Spleen (tissue), 7 donors: ENCODE data around the gene UST.

Experiments
- POLR2A ChIP-seq, 3 donors: fragments of 450-650 bp; IDR thresholded peaks; one replicate each; pipeline ENCODE4 v1.5.1; 2017; ENCODE audit warnings: antibody characterized with exemption in 3 of 3, mild to moderate bottlenecking in 1 of 3
- POLR2AphosphoS5 ChIP-seq, 3 donors: sonication (generic); formaldehyde crosslinking; IDR thresholded peaks; one replicate each; pipeline ENCODE4 v1.5.1; 2017; ENCODE audit warnings: antibody characterized with exemption in 3 of 3
- TF ChIP-seq, protein P1 (sequence below), 11 experiments: fragments of 200-600 bp in 7 of 11; fragments of 450-650 bp in 4 of 11; sonication (generic) in 4 of 11; IDR thresholded peaks in 8 of 11; conservative IDR thresholded peaks in 3 of 11; 1 replicate in 7 of 11; 2 replicates in 4 of 11; pipeline versions ENCODE4 v1.4.0 to v1.8.0; 2016 to 2021; ENCODE audit warnings: antibody characterized with exemption in 11 of 11, inconsistent platforms in 4 of 11, mild to moderate bottlenecking in 1 of 11
- donor health status: DM: no; HTN: no; CAD: no; lungs with moderate emphysema.
- donor health status: DM: no; HTN: no; CAD: no.
- donor health status: DM: no; HTN: no; CAD: no.

DNA sequence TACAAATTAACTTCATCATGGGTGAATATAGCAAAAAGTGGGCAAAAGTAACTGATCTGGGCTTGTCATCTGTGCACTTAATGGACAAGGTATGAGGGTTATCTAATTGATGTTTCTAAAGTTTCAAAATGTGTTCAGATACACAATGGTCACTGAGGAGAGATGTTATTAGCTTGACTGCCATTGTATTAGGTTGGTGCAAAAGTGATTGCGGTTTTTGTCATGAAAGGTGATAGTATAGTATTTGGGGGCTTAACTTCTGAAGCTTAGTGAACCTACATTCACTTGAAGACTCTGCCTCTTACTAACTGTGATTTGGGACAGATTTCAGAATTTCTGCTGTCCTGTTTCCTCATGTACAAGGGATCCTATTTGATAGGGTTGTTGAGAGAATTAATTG, 159.6 kb downstream of the UST start:
- TF ChIP-seq, protein P1, sequence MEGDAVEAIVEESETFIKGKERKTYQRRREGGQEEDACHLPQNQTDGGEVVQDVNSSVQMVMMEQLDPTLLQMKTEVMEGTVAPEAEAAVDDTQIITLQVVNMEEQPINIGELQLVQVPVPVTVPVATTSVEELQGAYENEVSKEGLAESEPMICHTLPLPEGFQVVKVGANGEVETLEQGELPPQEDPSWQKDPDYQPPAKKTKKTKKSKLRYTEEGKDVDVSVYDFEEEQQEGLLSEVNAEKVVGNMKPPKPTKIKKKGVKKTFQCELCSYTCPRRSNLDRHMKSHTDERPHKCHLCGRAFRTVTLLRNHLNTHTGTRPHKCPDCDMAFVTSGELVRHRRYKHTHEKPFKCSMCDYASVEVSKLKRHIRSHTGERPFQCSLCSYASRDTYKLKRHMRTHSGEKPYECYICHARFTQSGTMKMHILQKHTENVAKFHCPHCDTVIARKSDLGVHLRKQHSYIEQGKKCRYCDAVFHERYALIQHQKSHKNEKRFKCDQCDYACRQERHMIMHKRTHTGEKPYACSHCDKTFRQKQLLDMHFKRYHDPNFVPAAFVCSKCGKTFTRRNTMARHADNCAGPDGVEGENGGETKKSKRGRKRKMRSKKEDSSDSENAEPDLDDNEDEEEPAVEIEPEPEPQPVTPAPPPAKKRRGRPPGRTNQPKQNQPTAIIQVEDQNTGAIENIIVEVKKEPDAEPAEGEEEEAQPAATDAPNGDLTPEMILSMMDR (IDR thresholded peaks at IDR 0.05 in 8 of 11, conservative IDR thresholded peaks at IDR 0.05 in 3 of 11), result no peak
- TF ChIP-seq POLR2A (IDR thresholded peaks at IDR 0.05) (no peak), POLR2AphosphoS5 (IDR thresholded peaks at IDR 0.05) (no peak)
